Measurements from ENCODE around the gene PTPRE. TPM values are rescaled to one million over a fixed set of nuclear protein-coding genes. Genes with fewer than 3 reads are reported as not detected.

PTPRE gene
- total RNA-seq, 1 experiment from 2014 or later, result 0.70 TPM

- no peak overlapping the region for H2BK15ac ChIP-seq (ENCODE audit: low read depth, low read length)
- H2AK5ac ChIP-seq (ENCODE audit: insufficient read length, low read length), result no peak overlapping the region
- no peaks in the 10 kb centered on the region for H3K23me2 ChIP-seq (ENCODE audit: insufficient read length, low read depth, low read length, poor library complexity, severe bottlenecking)
- no peaks in the 10 kb centered on the region for H3K9me3 ChIP-seq (ENCODE audit: control insufficient read depth, low read depth, low read length)
- TF ChIP-seq CTCF (conservative IDR thresholded peaks at IDR 0.05), result no peak
- Mint-ChIP-seq H3K4me1 (peaks cover 10 to 15% of the 10 kb centered on the region in 2 experiments; a peak in 3 of 4 replicates), H3K36me3 (ENCODE audit: insufficient read depth in 1 of 3, low read depth in 3 of 3) (no peaks in the 10 kb centered on the region), H3K4me3 (no peak overlapping the region), H3K27me3 (ENCODE audit: low read depth) (no peaks in the 10 kb centered on the region; the same call in 1 of the 2 replicates), H3K9me3 (no peaks in the 10 kb centered on the region), H3K27ac (no peak overlapping the region)
- H4K8ac ChIP-seq (replicated peaks; ENCODE audit: insufficient read length, low read depth, low read length), result no peak overlapping the region
- no peak overlapping the region for H2BK120ac ChIP-seq (ENCODE audit: low read depth, low read length, poor library complexity, severe bottlenecking)
- no peak overlapping the region for H4K5ac ChIP-seq (ENCODE audit: insufficient read length, low read depth, low read length)
- no peaks in the 10 kb centered on the region for H3K27me3 ChIP-seq (ENCODE audit: insufficient read depth, low read length)
- no peak overlapping the region for H3K23ac ChIP-seq (ENCODE audit: insufficient read length, low read depth, low read length)
- no peak overlapping the region for H3K27ac ChIP-seq (ENCODE audit: insufficient read length, low read depth, low read length)
- no peaks in the 10 kb centered on the region for H3K4me1 ChIP-seq (ENCODE audit: insufficient read depth, low read length)
- no CpG with 5 or more reads among the region's 17 CpGs for WGBS (ENCODE audit: extremely low coverage, insufficient read length, low lambda C conversion rate)
- no peak overlapping the region for H3K18ac ChIP-seq (ENCODE audit: insufficient read length, low read depth, low read length)
- H4K20me1 ChIP-seq (ENCODE audit: control insufficient read depth, insufficient read depth, insufficient read length), result no peaks in the 10 kb centered on the region
- DNase-seq, result no peak
- no peak overlapping the region for H4K91ac ChIP-seq (ENCODE audit: insufficient read length, low read depth, low read length)
- H2AFZ ChIP-seq (ENCODE audit: low read length), result no peak overlapping the region
- H2BK20ac ChIP-seq (ENCODE audit: low read depth, low read length, poor library complexity, severe bottlenecking), result no peak overlapping the region
- H3K79me1 ChIP-seq (ENCODE audit: insufficient read depth, low read depth, low read length, poor library complexity, severe bottlenecking), result no peaks in the 10 kb centered on the region
- 0 out of 2 replicates have a peak overlapping the region, but pooled peaks have one; percentile 40 for H3K14ac ChIP-seq (ENCODE audit: insufficient read depth, low read length)
- H3K56ac ChIP-seq (ENCODE audit: insufficient read length, low read depth, low read length), result no peak overlapping the region
- H3T11ph ChIP-seq (ENCODE audit: low read length), result no peak overlapping the region
- no peak overlapping the region for H3K9ac ChIP-seq (ENCODE audit: extremely low read depth, insufficient read length, low read length)
- no peak overlapping the region for H3K4me2 ChIP-seq (ENCODE audit: insufficient read depth, insufficient read length, low read length)
- no peaks in the 10 kb centered on the region for H3K79me2 ChIP-seq (ENCODE audit: insufficient read depth, low read length)
- no peak overlapping the region for H2BK5ac ChIP-seq (ENCODE audit: insufficient read length, low read length)
- no peak overlapping the region for H2BK12ac ChIP-seq (ENCODE audit: insufficient read length, low read depth, low read length)
- H3K4ac ChIP-seq (ENCODE audit: low read depth, low read length), result no peak overlapping the region
Observed at GRCh38 chr10:128027822-128028507, 121.1 kb downstream of the PTPRE start.

Data from H9 (cell line).